OCI-LY3 (cell line): ENCODE data around the gene CHD2.

Source experiments
- H2AFZ ChIP-seq: fragments of 200-600, 300-600 bp; shearing (Covaris generic); 2 replicates; pipeline ENCODE4 v1.6.0; 2014; ENCODE audit warnings: antibody characterized with exemption, low read depth, low read length
- H3K27ac ChIP-seq: fragments of 200-600, 300-600 bp; sonication (generic); 2 replicates; pipeline ENCODE4 v1.5.1; 2014; ENCODE audit warnings: mild to moderate bottlenecking, low read length, moderate library complexity, mixed read lengths
- H3K27me3 ChIP-seq: fragments of 200-600, 300-600 bp; sonication (generic); 2 replicates; pipeline ENCODE4 v1.6.1; 2014; ENCODE audit warnings: low read depth, low read length, mixed read lengths
- H3K36me3 ChIP-seq: fragments of 200-600, 300-600 bp; sonication (generic); replicated peaks from 2 replicates; pipeline ENCODE3; 2014; ENCODE audit warnings: low read depth, low read length, mixed read lengths
- H3K4me1 ChIP-seq: fragments of 300-600, 200-600 bp; sonication (generic); 2 replicates; pipeline ENCODE4 v1.6.1; 2014; ENCODE audit warnings: low read length, mixed read lengths
- H3K4me2 ChIP-seq: fragments of 200-600, 300-600 bp; sonication (generic); 2 replicates; pipeline ENCODE4 v1.6.1; 2014; ENCODE audit warnings: low read length, mixed read lengths
- H3K4me3 ChIP-seq: fragments of 300-600, 200-600 bp; sonication (generic); 2 replicates; pipeline ENCODE4 v1.5.1; 2014; ENCODE audit warnings: antibody characterized with exemption, mild to moderate bottlenecking, low read length, moderate library complexity
- H3K79me2 ChIP-seq: fragments of 300-600, 200-600 bp; shearing (Covaris generic); 2 replicates; pipeline ENCODE4 v1.6.1; 2014; ENCODE audit warnings: mild to moderate bottlenecking, low read length, mixed read lengths
- H3K9ac ChIP-seq: fragments of 300-600, 200-600 bp; shearing (Covaris generic); 2 replicates; pipeline ENCODE4 v1.6.0; 2014; ENCODE audit warnings: mild to moderate bottlenecking, low read length, moderate library complexity
- H3K9me3 ChIP-seq: fragments of 200-600, 300-600 bp; shearing (Covaris generic); 2 replicates; pipeline ENCODE4 v1.6.1; 2014; ENCODE audit warnings: low read length, mixed read lengths; ENCODE audit not compliant: insufficient read depth
- H4K20me1 ChIP-seq: fragments of 200-600, 300-600 bp; sonication (generic); 2 replicates; pipeline ENCODE4 v1.6.1; 2016; ENCODE audit warnings: low read length, mixed read lengths; ENCODE audit not compliant: insufficient read depth
- EZH2phosphoT487 ChIP-seq: fragments of 200-600 bp; shearing (Covaris generic); IDR thresholded peaks from 2 replicates; pipeline ENCODE4 v1.6.1; 2018; ENCODE audit warnings: antibody characterized with exemption, mixed run types, low read depth
- TF ChIP-seq, protein P1 (sequence below): fragments of 200-600, 300-600 bp; sonication (generic); IDR thresholded peaks from 2 replicates; pipeline ENCODE4 v1.5.1; 2014; ENCODE audit warnings: antibody characterized with exemption, low read length, low read depth

Gene CHD2

DNA sequence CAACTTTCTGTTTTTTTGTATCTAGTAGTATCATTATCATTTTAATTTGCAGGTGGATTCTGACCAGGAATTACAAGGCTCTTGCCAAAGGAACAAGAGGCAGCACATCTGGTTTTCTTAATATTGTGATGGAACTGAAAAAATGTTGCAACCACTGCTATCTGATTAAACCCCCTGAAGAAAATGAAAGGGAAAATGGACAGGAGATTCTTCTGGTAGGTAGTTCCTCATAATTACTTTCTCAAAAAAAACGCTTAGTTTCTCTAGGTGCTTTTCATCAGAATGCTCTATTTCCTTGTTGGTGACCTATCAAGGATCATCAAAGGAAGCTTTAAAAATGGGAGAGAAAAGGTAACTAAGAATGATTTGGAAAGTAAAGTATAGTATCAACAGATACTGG is 71.6 kb downstream of the CHD2 start:
- no peak overlapping the region for H3K4me2 ChIP-seq
- peaks cover 87% of the 10 kb centered on the region for H3K36me3 ChIP-seq
- peaks cover 23% of the 10 kb centered on the region for H3K79me2 ChIP-seq
- no peaks in the 10 kb centered on the region for H3K27me3 ChIP-seq
- no peaks in the 10 kb centered on the region for H3K9me3 ChIP-seq
- no peak for TF ChIP-seq EZH2phosphoT487
- TF ChIP-seq, protein P1, sequence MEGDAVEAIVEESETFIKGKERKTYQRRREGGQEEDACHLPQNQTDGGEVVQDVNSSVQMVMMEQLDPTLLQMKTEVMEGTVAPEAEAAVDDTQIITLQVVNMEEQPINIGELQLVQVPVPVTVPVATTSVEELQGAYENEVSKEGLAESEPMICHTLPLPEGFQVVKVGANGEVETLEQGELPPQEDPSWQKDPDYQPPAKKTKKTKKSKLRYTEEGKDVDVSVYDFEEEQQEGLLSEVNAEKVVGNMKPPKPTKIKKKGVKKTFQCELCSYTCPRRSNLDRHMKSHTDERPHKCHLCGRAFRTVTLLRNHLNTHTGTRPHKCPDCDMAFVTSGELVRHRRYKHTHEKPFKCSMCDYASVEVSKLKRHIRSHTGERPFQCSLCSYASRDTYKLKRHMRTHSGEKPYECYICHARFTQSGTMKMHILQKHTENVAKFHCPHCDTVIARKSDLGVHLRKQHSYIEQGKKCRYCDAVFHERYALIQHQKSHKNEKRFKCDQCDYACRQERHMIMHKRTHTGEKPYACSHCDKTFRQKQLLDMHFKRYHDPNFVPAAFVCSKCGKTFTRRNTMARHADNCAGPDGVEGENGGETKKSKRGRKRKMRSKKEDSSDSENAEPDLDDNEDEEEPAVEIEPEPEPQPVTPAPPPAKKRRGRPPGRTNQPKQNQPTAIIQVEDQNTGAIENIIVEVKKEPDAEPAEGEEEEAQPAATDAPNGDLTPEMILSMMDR: no peak
- H3K4me1 ChIP-seq: peaks cover 8% of the 10 kb centered on the region
- peaks cover 46% of the 10 kb centered on the region; the same call in 1 of the 2 replicates for H4K20me1 ChIP-seq
- H3K4me3 ChIP-seq: no peak overlapping the region
- no peak overlapping the region; the same call in 1 of the 2 replicates for H3K27ac ChIP-seq
- no peak overlapping the region for H2AFZ ChIP-seq
- H3K9ac ChIP-seq: no peak overlapping the region

DNA sequence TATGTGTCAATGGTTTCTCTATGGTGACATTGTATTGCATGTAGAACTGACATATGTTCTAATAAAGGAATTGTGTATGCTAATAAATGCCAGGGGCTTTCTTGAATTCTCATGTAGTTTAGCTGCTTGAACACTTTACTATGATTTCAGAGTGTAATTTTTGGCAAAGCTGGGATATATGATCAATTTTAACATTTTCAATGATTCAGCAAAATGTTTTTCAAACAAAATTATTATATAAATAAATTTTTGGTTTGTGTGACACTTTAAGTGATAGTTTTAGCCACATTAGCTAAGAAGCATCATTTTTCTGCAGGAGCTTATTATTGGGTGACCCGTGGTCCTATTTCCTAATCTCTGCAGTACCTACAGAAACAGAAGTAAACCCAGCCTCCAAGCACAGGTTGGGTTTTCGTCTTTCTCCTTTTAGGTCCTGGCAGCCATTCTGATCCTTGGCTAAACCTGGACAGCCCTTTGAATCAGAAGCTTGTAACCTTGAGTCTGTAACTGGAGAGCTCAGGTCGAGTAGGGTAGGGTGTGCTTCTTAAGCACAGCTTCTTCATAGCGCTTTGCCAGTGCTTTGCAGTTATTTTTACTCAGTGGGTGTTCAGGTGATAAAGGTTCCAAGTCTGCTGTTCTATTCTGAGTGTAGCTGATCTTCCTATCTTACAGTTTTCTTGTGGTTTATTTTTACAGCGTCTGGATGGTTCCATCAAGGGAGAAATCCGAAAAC is 74.2 kb downstream of the CHD2 start:
- H3K4me3 ChIP-seq: no peak overlapping the region
- no peak overlapping the region for H3K27ac ChIP-seq
- H3K79me2 ChIP-seq: peaks cover 34% of the 10 kb centered on the region
- H2AFZ ChIP-seq: no peak overlapping the region
- H3K9me3 ChIP-seq: no peaks in the 10 kb centered on the region
- H4K20me1 ChIP-seq: peaks cover 61% of the 10 kb centered on the region
- no peak overlapping the region for H3K9ac ChIP-seq
- H3K4me1 ChIP-seq: peaks cover 24% of the 10 kb centered on the region
- H3K36me3 ChIP-seq: peaks cover 85% of the 10 kb centered on the region
- no peaks in the 10 kb centered on the region for H3K27me3 ChIP-seq
- TF ChIP-seq, protein P1: no peak
- TF ChIP-seq EZH2phosphoT487: no peak
- no peak overlapping the region for H3K4me2 ChIP-seq

DNA sequence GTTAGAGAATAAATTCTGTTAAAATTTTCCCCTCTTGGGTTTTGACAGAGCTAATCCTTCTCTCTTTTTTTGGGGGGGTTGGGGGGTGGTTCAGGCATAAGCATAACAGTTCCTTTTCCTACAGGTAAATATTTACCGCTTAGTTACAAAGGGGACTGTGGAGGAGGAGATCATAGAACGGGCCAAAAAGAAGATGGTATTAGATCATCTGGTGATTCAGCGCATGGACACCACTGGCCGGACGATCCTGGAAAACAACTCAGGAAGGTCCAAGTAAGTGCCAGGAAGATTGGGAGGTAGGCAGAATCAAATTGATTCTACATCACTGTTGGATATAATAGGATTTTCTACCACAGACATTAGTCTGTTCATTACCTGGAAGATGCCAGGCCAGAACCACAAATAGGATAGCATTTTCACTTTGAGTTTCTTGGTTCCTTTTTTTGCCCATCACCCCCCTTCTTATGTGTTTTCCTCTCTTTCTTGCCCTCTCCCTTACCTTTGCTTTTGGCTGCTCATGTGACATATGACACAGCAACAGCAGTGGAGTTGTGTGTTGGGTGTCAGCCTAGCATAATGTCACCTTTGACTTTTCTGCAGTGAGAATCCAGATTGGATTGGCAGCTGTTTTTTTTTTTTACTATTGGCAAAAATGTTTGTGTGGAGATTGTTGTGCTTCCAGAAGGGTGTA is 79.0 kb downstream of the CHD2 start:
- Histone ChIP-seq H3K9me3 (no peaks in the 10 kb centered on the region), H4K20me1 (peaks cover 71% of the 10 kb centered on the region), H3K9ac (no peak overlapping the region), H3K4me1 (peaks cover 19% of the 10 kb centered on the region), H3K4me3 (no peak overlapping the region), H2AFZ (no peak overlapping the region), H3K27ac (peak overlapping the region; percentile 5; the same call in 1 of the 2 replicates), H3K4me2 (peak overlapping the region; percentile 11), H3K36me3 (peaks cover 82% of the 10 kb centered on the region), H3K79me2 (peaks cover 42% of the 10 kb centered on the region), H3K27me3 (no peaks in the 10 kb centered on the region)
- TF ChIP-seq, protein P1: no peak
- TF ChIP-seq EZH2phosphoT487: no peak

DNA sequence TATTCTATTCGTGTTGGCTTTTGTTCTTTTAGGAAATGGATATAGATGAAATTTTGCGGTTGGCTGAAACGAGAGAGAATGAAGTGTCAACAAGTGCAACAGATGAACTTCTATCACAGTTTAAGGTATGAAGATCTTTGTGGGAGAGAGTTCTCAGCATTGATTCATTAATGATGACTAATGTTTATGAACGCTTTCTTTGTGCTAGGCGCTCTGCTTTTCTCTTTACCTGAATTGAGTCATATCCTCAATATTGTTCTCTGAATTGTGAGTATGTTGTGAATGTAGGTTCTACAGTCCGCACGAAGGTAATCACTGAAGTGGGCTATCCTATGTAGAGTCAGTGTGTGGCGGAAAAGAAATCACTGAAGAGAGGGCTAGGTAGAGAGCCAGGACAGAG is 81.2 kb downstream of the CHD2 start:
- Histone ChIP-seq H3K4me1 (peaks cover 19% of the 10 kb centered on the region), H3K4me2 (no peak overlapping the region), H3K9me3 (no peaks in the 10 kb centered on the region), H3K36me3 (peaks cover 83% of the 10 kb centered on the region), H3K79me2 (peaks cover 40% of the 10 kb centered on the region), H4K20me1 (peaks cover 55% of the 10 kb centered on the region), H3K27me3 (no peaks in the 10 kb centered on the region), H3K27ac (no peak overlapping the region), H2AFZ (no peak overlapping the region), H3K4me3 (no peak overlapping the region), H3K9ac (no peak overlapping the region)
- TF ChIP-seq, protein P1: no peak
- TF ChIP-seq EZH2phosphoT487: no peak
